B cell (primary cell): ENCODE results near the gene HDLBP. TPM values are rescaled to one million over a fixed set of nuclear protein-coding genes. Genes with fewer than 3 reads are reported as not detected.

Experiments
- ATAC-seq: fragments of 200-7000 bp; cut with Tn5 transposase; one replicate; pipeline ENCODE4 v1.10.0; 2021; ENCODE audit warnings: low read depth, mild to moderate bottlenecking, moderate number of reproducible peaks, moderate library complexity
- CTCF ChIA-PET: fragments of 350-600 bp; sonication (Branson Sonifier 250); formaldehyde crosslinking; loops from one replicate; lab custom pipeline; 2021; ENCODE audit warnings: antibody characterized with exemption, inconsistent platforms; lab: Charles Lee
- POLR2A ChIA-PET: fragments of 350-600 bp; sonication (Branson Sonifier 250); formaldehyde crosslinking; loops from one replicate; lab custom pipeline; 2021; ENCODE audit warnings: antibody characterized with exemption; lab: Charles Lee
- DNase-seq: peaks from one replicate; pipeline ENCODE4 v3.0.0; 2013
- H2AFZ ChIP-seq: 2 replicates; pipeline ENCODE4 v1.6.1; 2012; ENCODE audit warnings: mild to moderate bottlenecking, low read depth, low read length; ENCODE audit not compliant: insufficient read depth, poor library complexity, severe bottlenecking
- H3K27ac ChIP-seq, 2 donors: 1 replicate in 1 of 2; 2 replicates in 1 of 2; pipeline ENCODE4 v1.5.1; 2012 to 2013; ENCODE audit warnings: low read length in 2 of 2, mild to moderate bottlenecking in 2 of 2, moderate library complexity in 1 of 2
- H3K27me3 ChIP-seq, 4 experiments: fragments of 200-600 bp in 1 of 4; sonication (generic) in 1 of 4; replicated peaks in 1 of 4; 1 replicate in 2 of 4; 2 replicates in 2 of 4; pipeline versions ENCODE4 v1.6.1 to v1.7.0; 2013 to 2016; ENCODE audit warnings: low read length in 3 of 4, mild to moderate bottlenecking in 2 of 4, mixed read lengths in 1 of 4, moderate library complexity in 1 of 4; ENCODE audit not compliant: insufficient read depth in 4 of 4, control insufficient read depth in 3 of 4; ENCODE audit errors: control extremely low read depth in 1 of 4
- H3K36me3 ChIP-seq, 2 experiments: replicated peaks in 1 of 2; 1 replicate in 1 of 2; 2 replicates in 1 of 2; pipeline versions ENCODE4 v1.6.1 to v1.7.1; 2013; ENCODE audit warnings: low read length in 1 of 2; ENCODE audit not compliant: insufficient read depth in 2 of 2, control insufficient read depth in 1 of 2; ENCODE audit errors: control extremely low read depth in 1 of 2, extremely low read depth in 1 of 2
- H3K4me1 ChIP-seq, 2 donors: fragments of 200-600 bp in 1 of 2; sonication (generic) in 1 of 2; 1 replicate in 1 of 2; 2 replicates in 1 of 2; pipeline versions ENCODE4 v1.5.1 to v1.6.1; 2013 to 2017; ENCODE audit warnings: low read length in 2 of 2; ENCODE audit not compliant: control insufficient read depth in 2 of 2, insufficient read depth in 2 of 2
- H3K4me2 ChIP-seq: replicated peaks from 2 replicates; pipeline ENCODE3; 2012; ENCODE audit warnings: mild to moderate bottlenecking, low read depth, low read length; ENCODE audit not compliant: poor library complexity, severe bottlenecking
- H3K4me3 ChIP-seq, 5 experiments: fragments of 200-600 bp in 1 of 5; sonication (generic) in 1 of 5; 1 replicate in 3 of 5; 2 replicates in 2 of 5; pipeline versions ENCODE4 v1.5.1 to v1.7.0; 2011 to 2016; ENCODE audit warnings: low read length in 4 of 5, mild to moderate bottlenecking in 4 of 5, low read depth in 2 of 5, control low read depth in 1 of 5, moderate library complexity in 1 of 5; ENCODE audit not compliant: insufficient read depth in 1 of 5; ENCODE audit errors: control extremely low read depth in 1 of 5, extremely low read depth in 1 of 5
- H3K79me2 ChIP-seq: fragments of 200-600 bp; sonication (generic); one replicate; pipeline ENCODE4 v1.6.0; 2016; ENCODE audit warnings: low read length; ENCODE audit not compliant: control insufficient read depth, insufficient read depth
- H3K9ac ChIP-seq: fragments of 200-600 bp; sonication (generic); 2 replicates; pipeline ENCODE4 v1.6.1; 2017; ENCODE audit warnings: mild to moderate bottlenecking, low read length, moderate library complexity
- H3K9me3 ChIP-seq, 3 donors: one replicate each; pipeline versions ENCODE4 v1.6.1 to v1.7.1; 2013; ENCODE audit warnings: low read length in 2 of 3; ENCODE audit not compliant: control insufficient read depth in 2 of 3, insufficient read depth in 1 of 3; ENCODE audit errors: control extremely low read depth in 1 of 3
- H4K20me1 ChIP-seq: 2 replicates; pipeline ENCODE4 v1.6.0; 2012; ENCODE audit warnings: mild to moderate bottlenecking, low read length; ENCODE audit not compliant: insufficient read depth, control insufficient read depth, poor library complexity, severe bottlenecking
- H3K27ac Mint-ChIP-seq: one replicate; pipeline ENCODE4 v1.8.0; 2021; ENCODE audit warnings: mixed read lengths
- H3K27me3 Mint-ChIP-seq: one replicate; pipeline ENCODE4 v1.8.0; 2021; ENCODE audit warnings: mixed read lengths
- H3K4me1 Mint-ChIP-seq: one replicate; pipeline ENCODE4 v1.8.0; 2021; ENCODE audit warnings: mixed read lengths
- H3K4me3 Mint-ChIP-seq: one replicate; pipeline ENCODE4 v1.8.0; 2021; ENCODE audit warnings: mixed read lengths
- H3K9me3 Mint-ChIP-seq: one replicate; pipeline ENCODE4 v1.8.0; 2022; ENCODE audit warnings: mixed read lengths; ENCODE audit not compliant: insufficient read depth
- CTCF ChIP-seq: fragments of 200-600 bp; IDR thresholded peaks from one replicate; pipeline ENCODE4 v1.8.0; 2022; ENCODE audit warnings: antibody characterized with exemption, mild to moderate bottlenecking
- EZH2 ChIP-seq: IDR thresholded peaks from 2 replicates; pipeline ENCODE4 v1.6.1; 2012; ENCODE audit warnings: borderline replicate concordance, low read depth, mild to moderate bottlenecking, moderate library complexity, low read length; ENCODE audit not compliant: insufficient read depth, poor library complexity, severe bottlenecking
- WGBS: methylation state at CpG from one replicate; pipeline ENCODE4 v1.1.5; 2013; ENCODE audit warnings: missing lambda C conversion rate; ENCODE audit not compliant: insufficient coverage; 5-methylcytosine and 5-hydroxymethylcytosine counted together
- intact Hi-C: fragments of 100-400 bp; cut with micrococcal nuclease; formaldehyde crosslinking; loops from one replicate; pipeline ENCODE4 v1.10.0; 2022
- polyA plus RNA-seq: library from polyadenylated mRNA; depleted of rRNA; stranded (reverse); fragments of >200 nt; gene quantifications from 2 replicates; pipeline ENCODE4 v1.2.3, GENCODE V29; 2012
- total RNA-seq, 2 donors: library from RNA; stranded (reverse); fragments of 120-200 nt in 1 of 2; gene quantifications; 1 replicate in 1 of 2; 2 replicates in 1 of 2; pipeline versions ENCODE4 v1.2.3 to v1.2.4, GENCODE V29; 2013 to 2022

Gene HDLBP
- total and polyA plus RNA-seq, 2 donors (not counting 1 experiment from before 2014, with no cell fraction given), result 55.1 to 127 TPM

- CTCF ChIA-PET, result no interaction called here
- intact Hi-C loops, result no loop called here
Measured at GRCh38 chr2:241208058-241208457, 107.4 kb downstream of the HDLBP start.

GRCh38 chr2:241207641-241208040 is 107.8 kb downstream of the HDLBP start:
- Mint-ChIP-seq H3K27ac (no peak overlapping the region), H3K9me3 (no peaks in the 10 kb centered on the region), H3K4me1 (no peaks in the 10 kb centered on the region), H3K4me3 (no peak overlapping the region), H3K27me3 (no peaks in the 10 kb centered on the region)
- Histone ChIP-seq H3K27me3 (no peaks in the 10 kb centered on the region), H3K4me1 (no peaks in the 10 kb centered on the region), H3K9me3 (no peaks in the 10 kb centered on the region), H3K4me2 (no peak overlapping the region), H4K20me1 (no peaks in the 10 kb centered on the region), H3K4me3 (no peak overlapping the region), H3K79me2 (no peaks in the 10 kb centered on the region), H3K36me3 (no peaks in the 10 kb centered on the region), H3K27ac (no peak overlapping the region), H2AFZ (no peak overlapping the region), H3K9ac (no peak overlapping the region)
- DNase-seq (no peak), ATAC-seq (no peak)
- intact Hi-C loops, result no loop called here
- ChIA-PET POLR2A (no interaction called here), CTCF (no interaction called here)
- TF ChIP-seq CTCF (no peak), EZH2 (no peak)
- WGBS, result 87% methylated on average over 6 of the region's 6 CpGs

More at GRCh38 chr2:241208058-241208457, 107.4 kb downstream of the HDLBP start:
- H3K27me3 ChIP-seq, result no peaks in the 10 kb centered on the region
- H3K9ac ChIP-seq, result no peak overlapping the region
- H3K4me1 ChIP-seq, result no peaks in the 10 kb centered on the region
- DNase-seq (no peak), ATAC-seq (no peak)
- H3K9me3 ChIP-seq, result no peaks in the 10 kb centered on the region
- POLR2A ChIA-PET, result no interaction called here
- H3K27ac ChIP-seq, result no peak overlapping the region
- H3K27ac Mint-ChIP-seq, result peak overlapping the region; percentile 41
- H3K79me2 ChIP-seq, result no peaks in the 10 kb centered on the region
- no peaks in the 10 kb centered on the region for H4K20me1 ChIP-seq
- H2AFZ ChIP-seq, result no peak overlapping the region
- WGBS, result 85% methylated on average over 6 of the region's 6 CpGs
- H3K4me2 ChIP-seq, result no peak overlapping the region
- H3K9me3 Mint-ChIP-seq, result no peaks in the 10 kb centered on the region
- TF ChIP-seq CTCF (no peak), EZH2 (no peak)
- H3K4me3 ChIP-seq, result no peak overlapping the region
- no peaks in the 10 kb centered on the region for H3K36me3 ChIP-seq
- no peak overlapping the region for H3K4me3 Mint-ChIP-seq
- no peaks in the 10 kb centered on the region for H3K4me1 Mint-ChIP-seq
- no peaks in the 10 kb centered on the region for H3K27me3 Mint-ChIP-seq
